Large intestine (tissue), 3 donors: ENCODE data around the gene TXNRD2. TPM values are rescaled to one million over a fixed set of nuclear protein-coding genes. Genes with fewer than 3 reads are reported as not detected.

Experiments
- DNase-seq, 2 donors: peaks; one replicate each; pipeline versions ENCODE4 v3.0.0 to v3.0.0-alpha.2; 2013
- H3K27ac ChIP-seq: one replicate; pipeline ENCODE4 v1.5.1; 2013; ENCODE audit warnings: low read length
- H3K27me3 ChIP-seq: 2 replicates; pipeline ENCODE4 v1.6.1; 2013; ENCODE audit warnings: low read length; ENCODE audit not compliant: control insufficient read depth, insufficient read depth
- H3K36me3 ChIP-seq: 2 replicates; pipeline ENCODE4 v1.6.1; 2013; ENCODE audit warnings: low read length; ENCODE audit not compliant: control insufficient read depth, insufficient read depth
- H3K4me1 ChIP-seq: one replicate; pipeline ENCODE4 v1.6.1; 2013; ENCODE audit warnings: low read length; ENCODE audit not compliant: control insufficient read depth, insufficient read depth
- H3K4me3 ChIP-seq: one replicate; pipeline ENCODE4 v1.5.1; 2013; ENCODE audit warnings: low read length
- H3K9me3 ChIP-seq: one replicate; pipeline ENCODE4 v1.6.1; 2013; ENCODE audit warnings: mild to moderate bottlenecking, low read depth, low read length, moderate library complexity; ENCODE audit not compliant: control insufficient read depth
- WGBS: methylation state at CpG from one replicate; pipeline ENCODE4 v1.1.5; 2013; ENCODE audit warnings: low lambda C conversion rate; ENCODE audit not compliant: insufficient coverage; 5-methylcytosine and 5-hydroxymethylcytosine counted together
- polyA plus RNA-seq: library from polyadenylated mRNA; unstranded; fragments of 120-200 nt; gene quantifications from one replicate; pipeline ENCODE4 v1.2.1, GENCODE V29; 2013

TXNRD2 gene
- polyA plus RNA-seq, 1 donor: 22.5 TPM

- Histone ChIP-seq H3K27ac (no peak overlapping the region), H3K27me3 (no peaks in the 10 kb centered on the region), H3K9me3 (no peaks in the 10 kb centered on the region), H3K36me3 (peaks cover 18% of the 10 kb centered on the region), H3K4me3 (no peak overlapping the region), H3K4me1 (peaks cover 23% of the 10 kb centered on the region)
- no CpG with 5 or more reads among the region's 24 CpGs for WGBS
- DNase-seq: peak in 1 of 2 donors; percentile 36
These were observed 49.2 kb downstream of the TXNRD2 start for GRCh38 chr22:19892257-19892879.

GRCh38 chr22:19891317-19892256 is 50.0 kb downstream of the TXNRD2 start:
- DNase-seq: peak; percentile 31 to 60
- Histone ChIP-seq H3K27ac (no peak overlapping the region), H3K4me1 (peaks cover 23% of the 10 kb centered on the region), H3K36me3 (peaks cover 21% of the 10 kb centered on the region), H3K4me3 (no peak overlapping the region), H3K27me3 (no peaks in the 10 kb centered on the region), H3K9me3 (no peaks in the 10 kb centered on the region)
- WGBS: no CpG with 5 or more reads among the region's 32 CpGs

- Histone ChIP-seq H3K36me3 (peaks cover 21% of the 10 kb centered on the region), H3K27ac (no peak overlapping the region)
These were observed 50.9 kb downstream of the TXNRD2 start for GRCh38 chr22:19890502-19891316.

DNA sequence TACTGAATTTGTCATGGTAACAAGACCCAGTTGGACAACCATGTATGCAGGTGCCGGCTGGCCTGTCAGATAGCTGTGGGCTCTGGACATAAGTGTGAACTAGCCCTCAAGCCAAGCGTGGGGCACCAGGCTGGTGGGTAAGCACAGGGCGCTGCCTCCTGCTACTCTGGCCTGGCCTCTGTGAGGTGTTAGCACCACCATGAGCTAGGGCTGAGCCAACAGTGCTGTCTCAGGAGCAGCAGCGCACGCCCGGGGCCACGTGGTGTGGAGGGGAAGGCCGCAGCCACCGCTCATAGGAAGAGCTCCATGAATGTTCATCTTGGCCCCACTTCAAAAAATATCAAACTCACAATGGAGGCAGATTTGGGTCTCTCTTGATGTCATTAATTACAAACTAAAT is 51.7 kb downstream of the TXNRD2 start:
- peaks cover 17% of the 10 kb centered on the region for H3K36me3 ChIP-seq
- H3K9me3 ChIP-seq: no peaks in the 10 kb centered on the region
- no peak overlapping the region for H3K4me3 ChIP-seq
- no CpG with 5 or more reads among the region's 9 CpGs for WGBS
- H3K4me1 ChIP-seq: peaks cover 23% of the 10 kb centered on the region
- no peak for DNase-seq
- no peaks in the 10 kb centered on the region for H3K27me3 ChIP-seq
- no peak overlapping the region for H3K27ac ChIP-seq

More at GRCh38 chr22:19890502-19891316, 50.9 kb downstream of the TXNRD2 start:
- no peak for DNase-seq
- H3K4me1 ChIP-seq: peaks cover 23% of the 10 kb centered on the region
- no peak overlapping the region for H3K4me3 ChIP-seq
- no peaks in the 10 kb centered on the region for H3K27me3 ChIP-seq
- no CpG with 5 or more reads among the region's 20 CpGs for WGBS
- no peaks in the 10 kb centered on the region for H3K9me3 ChIP-seq

- WGBS: no CpG with 5 or more reads among the region's 17 CpGs
- Histone ChIP-seq H3K27me3 (no peaks in the 10 kb centered on the region), H3K9me3 (no peaks in the 10 kb centered on the region), H3K27ac (no peak overlapping the region), H3K36me3 (peaks cover 10% of the 10 kb centered on the region), H3K4me3 (no peak overlapping the region), H3K4me1 (peaks cover 23% of the 10 kb centered on the region)
- no peak for DNase-seq
These were observed 53.4 kb downstream of the TXNRD2 start for GRCh38 chr22:19888131-19888746.

GRCh38 chr22:19887256-19887985 is 54.2 kb downstream of the TXNRD2 start:
- no peak overlapping the region for H3K27ac ChIP-seq
- H3K36me3 ChIP-seq: peaks cover 17% of the 10 kb centered on the region

DNA sequence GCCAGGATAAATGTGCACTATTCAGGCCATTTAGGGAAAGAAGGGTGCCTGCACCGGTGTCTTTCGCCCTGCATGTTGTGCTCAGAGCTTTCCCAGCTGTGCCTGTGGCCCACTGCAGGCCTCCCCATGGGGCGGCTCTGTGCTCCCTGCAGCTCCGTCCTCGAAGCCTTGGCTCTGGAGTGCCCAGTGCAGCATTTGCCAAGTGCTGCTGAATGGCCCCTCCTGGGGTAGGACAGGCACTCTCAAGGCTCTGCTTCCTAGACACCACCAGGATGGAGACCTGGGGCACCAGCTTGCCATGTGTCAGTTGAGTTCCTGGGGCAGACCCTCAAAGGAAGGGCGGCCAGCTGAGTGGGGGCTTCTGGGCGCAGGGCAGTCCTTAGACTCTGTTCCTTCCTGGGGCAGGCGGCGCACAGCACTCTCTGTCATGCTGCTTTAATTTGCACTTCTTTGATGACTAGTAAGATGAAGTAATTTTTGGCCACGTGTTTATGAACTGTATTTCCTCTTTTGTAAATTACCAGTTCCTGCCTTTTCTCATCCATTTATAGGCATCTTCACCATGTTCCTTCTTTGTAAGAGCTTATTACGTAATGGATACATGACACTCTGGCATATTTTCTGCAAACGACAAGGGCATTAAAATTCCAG is 54.9 kb downstream of the TXNRD2 start:
- Histone ChIP-seq H3K36me3 (peaks cover 18% of the 10 kb centered on the region), H3K4me1 (peaks cover 12% of the 10 kb centered on the region), H3K4me3 (no peak overlapping the region), H3K27me3 (no peaks in the 10 kb centered on the region), H3K9me3 (no peaks in the 10 kb centered on the region), H3K27ac (no peak overlapping the region)
- no peak for DNase-seq
- 100% methylated on average over 1 of the region's 12 CpGs for WGBS

More at GRCh38 chr22:19887256-19887985, 54.2 kb downstream of the TXNRD2 start:
- Histone ChIP-seq H3K9me3 (no peaks in the 10 kb centered on the region), H3K4me3 (no peak overlapping the region), H3K27me3 (no peaks in the 10 kb centered on the region), H3K4me1 (peaks cover 18% of the 10 kb centered on the region)
- no CpG with 5 or more reads among the region's 16 CpGs for WGBS
- no peak for DNase-seq

GRCh38 chr22:19885841-19886592 is 55.6 kb downstream of the TXNRD2 start:
- no peaks in the 10 kb centered on the region for H3K9me3 ChIP-seq
- no peak for DNase-seq
- no peaks in the 10 kb centered on the region for H3K27me3 ChIP-seq
- peaks cover 11% of the 10 kb centered on the region for H3K4me1 ChIP-seq
- peaks cover 18% of the 10 kb centered on the region for H3K36me3 ChIP-seq
- no peak overlapping the region for H3K4me3 ChIP-seq
- H3K27ac ChIP-seq: no peak overlapping the region
- no CpG with 5 or more reads among the region's 15 CpGs for WGBS
